ENCODE data around the gene VAMP2.

VAMP2 gene

GRCh38 chr17:8155231-8155995 lies 7.3 kb downstream of the VAMP2 start:
- DNase-seq: no peak

- no peak for DNase-seq
These were observed 8.1 kb downstream of the VAMP2 start for GRCh38 chr17:8154608-8155155.

GRCh38 chr17:8153957-8154607 lies 8.7 kb downstream of the VAMP2 start:
- peak; percentile 81 to 86 for DNase-seq

DNA sequence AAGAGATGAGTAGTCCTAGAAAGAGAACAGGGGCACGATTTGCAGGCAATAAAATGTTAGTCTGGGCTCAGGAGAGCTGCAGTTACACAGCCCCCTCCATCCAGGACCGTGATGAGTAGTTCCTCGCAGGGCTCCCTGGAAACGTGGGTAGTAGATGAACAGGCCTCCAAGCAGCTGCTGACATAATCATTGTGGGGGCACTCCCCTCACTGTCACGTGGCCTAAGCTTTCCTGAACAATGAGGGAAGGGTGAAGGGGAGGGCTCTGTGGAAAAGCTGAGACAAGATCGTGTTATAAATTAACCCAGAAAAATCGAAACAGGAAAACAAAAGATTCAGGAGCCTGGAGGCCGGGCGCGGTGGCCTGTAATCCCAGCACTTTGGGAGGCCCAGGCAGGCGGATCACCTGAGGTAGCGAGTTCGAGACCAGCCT lies 9.2 kb downstream of the VAMP2 start:
- peak in 1 of 2 experiments; percentile 61 for DNase-seq

GRCh38 chr17:8153031-8153451 lies 9.7 kb downstream of the VAMP2 start:
- DNase-seq: no peak

DNA sequence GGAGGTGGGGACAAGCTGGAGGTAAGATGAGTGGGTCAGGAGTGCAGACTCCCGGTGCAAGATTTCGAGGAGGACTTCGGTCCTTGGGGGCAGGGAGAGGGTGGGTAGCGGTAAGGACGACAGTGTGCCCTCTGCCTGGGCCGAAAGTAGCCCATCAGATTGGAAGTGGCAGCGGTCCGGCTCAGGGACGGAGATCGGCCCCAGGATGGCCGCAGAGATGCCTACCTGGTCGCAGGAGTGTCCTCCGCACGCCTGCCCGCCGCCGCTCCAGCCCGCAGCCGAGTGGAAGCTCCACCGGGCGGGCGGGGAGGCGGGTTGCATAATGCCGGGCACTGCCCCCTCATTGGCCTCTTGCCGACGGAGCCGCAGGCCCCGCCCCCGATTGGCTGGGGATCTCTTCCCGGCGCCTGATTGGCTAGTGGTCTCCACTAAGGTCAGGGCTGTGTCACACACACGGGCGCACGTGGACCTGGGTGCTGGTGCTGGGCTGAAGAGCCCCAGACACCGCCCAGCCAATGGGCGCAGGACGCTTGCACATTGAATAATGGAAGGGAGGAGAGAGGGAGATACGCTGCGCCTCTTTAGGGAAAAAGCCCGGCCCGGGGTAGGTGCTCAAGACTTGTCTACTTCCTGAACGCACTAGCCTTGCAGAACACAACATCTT lies 10.5 kb downstream of the VAMP2 start, which contains the start of gene PER1:
PER1 (minus strand) TSS at position 293 of the 664 bp plus-strand sequence. CDS start 1,698 bp downstream, outside the sequence.
- peak; percentile 83 to 84 for DNase-seq

- no peak for DNase-seq
These were observed 11.1 kb downstream of the VAMP2 start for GRCh38 chr17:8151641-8152111.

DNA sequence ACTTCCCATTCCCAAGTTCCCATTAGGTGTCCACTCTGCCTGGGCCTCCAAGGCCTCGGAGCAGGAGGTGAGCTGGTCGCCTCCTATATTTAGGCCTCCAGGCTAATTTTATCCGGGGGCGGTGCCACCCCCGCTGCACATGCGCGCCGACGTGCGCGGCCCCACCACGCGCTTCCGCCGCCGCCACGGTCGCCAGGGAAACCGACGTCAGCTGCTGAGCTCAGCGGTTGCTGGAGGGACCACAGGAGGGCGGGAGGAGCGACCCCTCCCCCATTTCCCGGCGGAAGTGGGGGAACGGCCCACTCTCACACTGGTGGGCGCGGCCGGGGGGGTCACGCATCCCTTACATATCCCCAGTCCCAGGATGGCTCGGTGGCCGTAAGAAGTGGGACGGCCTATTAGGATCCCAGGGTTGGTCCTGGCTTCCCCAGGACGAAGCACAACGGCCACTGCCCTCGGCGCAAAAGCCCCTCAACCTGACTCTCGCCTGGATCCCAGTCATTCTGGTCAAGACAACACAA lies 11.6 kb downstream of the VAMP2 start:
- peak; percentile 83 to 85 for DNase-seq

DNA sequence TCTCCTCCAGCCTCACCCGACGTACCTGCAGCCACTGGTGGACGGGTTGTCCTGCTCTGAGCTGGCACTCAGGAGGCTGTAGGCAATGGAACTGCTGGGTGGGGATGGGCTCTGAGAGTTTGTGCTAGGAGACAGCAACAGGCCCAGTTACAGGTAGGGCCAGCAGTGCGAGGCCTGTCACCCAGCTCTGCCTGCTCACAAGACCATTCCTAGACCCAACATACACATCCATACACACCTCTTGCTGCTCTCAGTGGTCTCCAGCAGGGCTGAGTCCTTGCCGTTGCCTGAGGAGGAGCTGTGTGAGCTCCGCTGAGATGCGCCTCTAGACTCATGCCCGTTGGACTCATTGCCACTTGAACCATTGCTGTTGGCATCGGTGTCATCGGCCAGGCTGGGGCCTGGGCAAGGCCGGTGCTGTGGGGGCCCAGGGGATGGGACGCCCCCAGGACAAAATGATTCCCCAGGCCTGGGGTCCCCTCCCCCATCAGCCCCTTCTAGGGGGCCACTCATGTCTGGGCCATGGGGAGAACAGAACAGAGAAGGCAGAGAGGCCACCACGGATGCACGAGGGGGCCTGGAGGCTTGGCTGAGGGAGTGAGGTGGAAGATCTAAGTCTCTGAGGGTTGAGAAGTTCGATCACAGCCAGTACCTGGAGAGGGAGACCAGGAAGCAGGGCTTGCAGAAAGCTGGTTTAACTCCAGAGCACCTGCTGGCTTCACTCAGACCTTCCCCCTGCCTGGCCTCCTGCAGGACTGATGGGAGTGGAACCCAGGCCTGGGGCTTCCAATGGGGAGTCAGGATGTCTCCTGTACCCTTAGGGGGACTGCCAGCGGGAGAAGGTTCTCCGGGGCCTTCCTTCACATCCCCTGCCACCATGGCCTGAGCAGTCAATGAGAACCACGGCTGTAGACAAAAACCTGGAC lies 12.3 kb downstream of the VAMP2 start:
- DNase-seq: no peak

- no peak for DNase-seq
These were observed 13.1 kb downstream of the VAMP2 start for GRCh38 chr17:8149419-8150193.

- no peak for DNase-seq
These were observed 14.2 kb downstream of the VAMP2 start for GRCh38 chr17:8148560-8148959.

DNA sequence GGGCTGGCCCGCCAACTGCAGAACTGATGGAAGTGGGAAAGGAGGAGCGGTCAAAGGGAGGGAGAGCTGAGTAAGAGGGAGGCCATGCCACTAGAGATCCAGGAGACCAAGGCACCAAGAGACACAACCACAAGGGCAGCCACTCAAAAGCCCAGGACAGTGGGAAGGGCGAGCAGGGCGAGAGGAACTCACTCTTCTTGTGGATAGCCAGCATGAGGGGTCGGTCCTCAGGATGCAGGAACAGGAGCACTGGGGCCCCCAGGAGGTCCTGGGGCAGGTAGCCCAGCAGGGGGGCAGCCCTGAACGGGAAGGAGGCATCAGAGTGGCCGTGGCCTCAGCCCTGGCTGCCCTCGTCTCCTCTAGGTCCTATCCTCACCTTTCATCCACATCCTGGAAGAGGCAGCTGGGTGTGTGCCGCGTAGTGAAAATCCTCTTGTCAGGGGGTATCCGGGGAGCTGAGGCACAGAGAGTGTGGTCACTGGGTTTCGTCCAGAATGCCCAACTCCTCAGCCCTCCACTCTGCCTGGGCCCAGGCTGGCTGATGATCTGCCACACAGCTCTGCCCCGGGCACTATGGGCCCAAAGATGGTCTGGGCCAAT lies 14.8 kb downstream of the VAMP2 start:
- DNase-seq: no peak

DNA sequence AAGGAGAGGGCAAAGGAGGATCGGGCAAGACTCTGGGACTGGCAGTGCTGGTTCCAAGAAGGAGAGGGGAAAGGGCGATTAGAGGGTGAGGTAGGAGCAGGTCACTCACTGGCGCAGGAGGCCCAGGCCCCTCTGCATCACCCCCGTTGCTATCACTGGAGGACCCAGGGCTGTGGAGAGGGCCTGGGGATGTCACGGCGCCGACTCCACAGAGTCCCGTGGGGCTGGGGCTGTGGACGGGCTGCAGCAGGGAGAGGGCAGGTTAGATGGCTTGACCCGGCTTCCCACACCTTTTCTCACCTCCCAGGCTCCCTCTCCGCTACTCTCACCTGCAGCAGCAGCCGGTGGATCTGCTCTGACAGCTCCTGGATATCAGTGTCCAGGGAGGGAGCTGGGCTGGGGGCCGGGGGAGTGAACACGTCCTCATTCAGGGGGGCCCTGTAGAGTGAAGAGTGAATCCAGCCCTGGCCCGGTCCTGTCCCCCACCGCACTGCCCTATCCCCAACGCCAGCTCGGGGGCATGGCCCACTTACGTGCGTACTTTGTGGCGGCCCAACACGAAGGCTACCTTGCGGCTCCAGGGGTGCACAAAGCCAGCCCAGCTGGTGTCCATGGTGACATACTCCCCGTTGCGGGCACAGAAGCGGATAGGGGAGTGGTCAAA lies 15.5 kb downstream of the VAMP2 start:
- DNase-seq: no peak

GRCh38 chr17:8146381-8147140 lies 16.2 kb downstream of the VAMP2 start:
- DNase-seq: no peak

GRCh38 chr17:8145811-8146210 lies 16.9 kb downstream of the VAMP2 start:
- DNase-seq: no peak

GRCh38 chr17:8144401-8145231 lies 18.1 kb downstream of the VAMP2 start:
- no peak for DNase-seq

DNA sequence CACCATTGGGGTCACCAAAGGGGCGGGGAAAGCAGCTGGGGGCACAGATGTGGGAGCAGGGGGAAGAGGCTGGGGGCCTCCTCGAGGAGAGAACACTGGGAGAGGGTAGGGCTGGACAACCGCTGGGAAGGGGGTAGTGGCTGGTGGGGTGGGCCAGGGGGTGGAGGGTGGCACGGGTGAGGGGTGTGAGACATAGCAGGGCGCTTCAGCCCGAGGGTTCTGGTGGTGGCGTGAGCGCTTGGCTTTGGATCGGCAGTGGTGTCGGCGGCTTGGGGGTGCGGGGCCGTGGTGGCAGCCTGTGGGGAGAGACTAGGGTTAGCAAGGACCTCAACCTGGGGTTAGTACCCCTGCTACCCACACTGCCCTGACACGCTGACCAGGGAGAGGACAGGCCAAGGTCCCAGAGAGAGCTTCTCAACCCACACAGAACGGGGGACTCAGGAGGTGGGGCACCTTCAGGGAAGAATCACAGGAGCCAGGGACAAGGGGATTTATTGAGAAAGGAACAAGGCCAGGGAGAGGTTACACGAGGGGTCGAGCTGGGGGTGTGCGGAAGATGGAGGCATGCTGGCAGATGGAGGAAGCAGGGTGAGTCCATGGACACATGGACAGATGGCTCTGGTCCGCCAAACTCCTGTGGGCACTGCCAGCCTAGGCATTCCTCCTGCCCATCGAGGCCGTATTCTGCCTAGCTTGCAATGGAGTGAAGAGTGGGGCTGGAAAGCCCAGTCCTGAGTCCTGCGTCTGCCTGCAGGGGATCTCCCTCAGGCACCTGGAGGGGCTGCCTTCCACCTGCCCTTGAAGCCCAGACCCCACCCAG lies 19.0 kb downstream of the VAMP2 start:
- no peak for DNase-seq
